Left lung (tissue), 10 donors: ENCODE measurements around the gene MYORG. TPM values are rescaled to one million over a fixed set of nuclear protein-coding genes. Genes with fewer than 3 reads are reported as not detected.

Source experiments
- ATAC-seq: fragments of 200-7000 bp; cut with Tn5 transposase; one replicate; pipeline ENCODE4 v1.9.1; 2020; ENCODE audit warnings: moderate library complexity
- DNase-seq, 4 donors: peaks; one replicate each; pipeline ENCODE4 v3.0.0-alpha.2; 2013 to 2020
- H3K27ac ChIP-seq, 2 donors: fragments of 200-600 bp; sonication (generic) in 1 of 2; one replicate each; pipeline versions ENCODE4 v1.5.0 to v1.8.0; 2020 to 2021
- H3K27me3 ChIP-seq, 2 donors: fragments of 200-600 bp; sonication (generic) in 1 of 2; one replicate each; pipeline versions ENCODE4 v1.5.0 to v1.8.0; 2020 to 2021
- H3K36me3 ChIP-seq, 2 donors: fragments of 200-600 bp; sonication (generic) in 1 of 2; one replicate each; pipeline versions ENCODE4 v1.5.0 to v1.8.0; 2020 to 2021
- H3K4me1 ChIP-seq, 2 donors: fragments of 200-600 bp; one replicate each; pipeline ENCODE4 v1.8.0; 2021
- H3K4me3 ChIP-seq, 2 donors: fragments of 200-600 bp; sonication (generic) in 1 of 2; one replicate each; pipeline versions ENCODE4 v1.5.0 to v1.8.0; 2020 to 2021; ENCODE audit warnings: mild to moderate bottlenecking in 1 of 2
- H3K9me3 ChIP-seq, 2 donors: fragments of 200-600 bp; sonication (generic) in 1 of 2; one replicate each; pipeline versions ENCODE4 v1.5.0 to v1.8.0; 2020 to 2021
- CTCF ChIP-seq, 2 donors: fragments of 200-600 bp; sonication (generic) in 1 of 2; IDR thresholded peaks; one replicate each; pipeline versions ENCODE4 v1.5.0 to v1.8.0; 2021; ENCODE audit warnings: antibody characterized with exemption in 2 of 2
- intact Hi-C, 2 donors: fragments of 100-400 bp; cut with DNase I; formaldehyde crosslinking; loops; one replicate each; pipeline versions ENCODE4 v1.11.2 to v1.14.2; 2022
- polyA plus RNA-seq, 6 donors: library from polyadenylated mRNA; unstranded; fragments of 120-200 nt; gene quantifications; one replicate each; pipeline ENCODE4 v1.2.1, GENCODE V29; 2013; ENCODE audit not compliant: insufficient read length in 6 of 6
- total RNA-seq, 2 donors: library from RNA; stranded (reverse); fragmentation: NEBNext Ultra II Directional; extraction: Animal tissue kit (Norgen Biotek cat#: 25700); gene quantifications; one replicate each; pipeline ENCODE4 v1.2.1, GENCODE V29; 2021
- donor health status: DM: no; HTN: yes; CAD: no.
- donor health status: DM: no; HTN: no; CAD: no.

The MYORG gene
- total and polyA plus RNA-seq, 8 donors = 3.1 to 22.6 (median 4.2) TPM

DNA sequence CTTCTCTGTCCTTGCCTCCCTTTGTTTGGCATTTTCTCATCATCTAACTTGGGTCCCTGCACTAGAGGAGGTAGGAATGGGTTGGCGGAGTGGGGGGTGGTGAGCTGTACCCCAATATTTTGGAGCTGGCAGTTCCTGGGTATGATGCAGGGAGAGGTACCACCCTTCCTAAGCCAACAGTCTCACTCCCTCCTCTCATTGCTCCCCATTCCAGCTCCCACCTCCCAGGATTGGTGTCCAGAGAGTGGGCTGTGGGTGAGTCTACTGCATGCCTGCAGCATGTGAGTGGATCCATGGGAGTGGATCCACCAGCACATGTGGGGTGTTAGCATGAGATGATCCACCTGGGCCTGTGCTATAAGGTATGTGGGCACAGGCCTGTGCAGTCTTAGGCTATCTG lies 22.2 kb upstream of the MYORG start:
- no peaks in the 10 kb centered on the region for H3K9me3 ChIP-seq
- no peaks in the 10 kb centered on the region for H3K27me3 ChIP-seq
- ATAC-seq (no peak), DNase-seq (no peak)
- intact Hi-C loops = no loop called here
- TF ChIP-seq CTCF (IDR thresholded peaks at IDR 0.05) = no peak
- no peak overlapping the region for H3K4me3 ChIP-seq
- H3K4me1 ChIP-seq = no peaks in the 10 kb centered on the region
- peaks cover 0 to 61% of the 10 kb centered on the region in 2 donors for H3K36me3 ChIP-seq
- H3K27ac ChIP-seq = no peak overlapping the region

DNA sequence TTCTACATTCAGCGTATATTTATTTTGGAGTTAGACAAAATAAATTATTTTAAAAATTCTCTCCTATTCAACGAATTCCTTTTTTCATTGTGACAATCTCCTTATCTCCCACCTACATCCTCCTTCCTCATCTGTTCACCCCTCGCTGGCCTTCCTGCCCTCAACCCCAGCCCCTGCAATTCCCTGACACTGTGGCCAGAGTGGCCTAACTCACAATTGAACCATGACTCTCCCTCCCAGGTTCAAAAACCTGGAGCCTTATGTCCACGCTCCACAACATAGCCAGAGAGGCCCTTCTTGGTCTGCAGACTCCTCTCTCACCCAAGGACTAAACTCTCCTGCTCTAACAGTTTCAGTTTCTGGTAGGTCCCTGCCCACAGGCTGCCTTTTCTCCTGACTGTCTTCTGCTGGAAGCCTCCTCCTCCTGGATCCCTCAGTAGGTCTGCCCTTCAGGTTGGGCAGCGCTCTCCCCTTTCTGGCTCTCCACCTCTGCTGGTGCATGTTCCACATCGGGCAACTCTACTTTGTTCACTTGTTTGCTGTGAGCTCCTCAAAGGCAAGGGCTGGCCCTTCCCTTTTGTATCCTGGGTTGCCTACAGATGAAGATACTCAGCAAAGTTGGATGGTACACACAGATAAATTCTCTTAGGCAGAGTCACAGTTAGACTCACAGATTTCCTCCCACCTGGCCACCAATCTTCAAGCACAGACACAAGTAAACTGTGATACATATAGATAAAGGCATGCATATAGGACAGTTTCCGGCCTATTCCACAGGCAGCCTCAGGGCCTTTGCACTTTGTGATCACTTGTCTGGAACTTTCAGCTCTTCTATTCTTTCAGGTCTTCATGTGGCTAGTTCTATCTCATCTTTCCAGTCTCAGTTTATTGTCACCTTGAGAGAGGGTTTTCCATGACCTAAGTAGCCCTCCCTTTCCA lies 19.8 kb upstream of the MYORG start:
- ATAC-seq = no peak

DNA sequence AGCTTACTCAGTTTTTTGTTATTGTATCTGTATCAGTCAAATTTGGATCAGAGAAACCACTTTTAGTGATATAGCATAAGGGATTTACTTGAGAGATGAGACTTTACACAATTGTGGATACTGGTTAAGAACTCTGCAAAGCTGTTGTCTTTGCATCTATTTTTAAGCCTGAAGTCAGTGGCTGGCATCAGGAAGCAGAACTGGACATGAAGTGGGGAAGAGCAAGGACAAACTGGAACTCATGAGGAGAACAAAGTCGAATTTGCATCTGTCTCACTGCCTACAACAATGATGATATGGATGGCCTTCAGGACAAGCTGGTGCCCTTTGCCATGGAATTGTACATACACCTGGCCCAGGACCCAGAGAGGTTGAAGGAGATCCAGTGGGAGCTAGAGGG lies 15.8 kb upstream of the MYORG start:
- H3K27ac ChIP-seq = no peak overlapping the region
- intact Hi-C loops = no loop called here
- no peak for DNase-seq

More for the DNA sequence above, 19.8 kb upstream of the MYORG start:
- no peak for TF ChIP-seq CTCF (IDR thresholded peaks at IDR 0.05)
- intact Hi-C loops = no loop called here
- H3K9me3 ChIP-seq = no peaks in the 10 kb centered on the region
- DNase-seq = no peak
- H3K36me3 ChIP-seq = peaks cover 0 to 40% of the 10 kb centered on the region in 2 donors
- no peak overlapping the region for H3K27ac ChIP-seq
- H3K27me3 ChIP-seq = peaks cover 0 to 7% of the 10 kb centered on the region in 2 donors
- no peak overlapping the region for H3K4me3 ChIP-seq
- H3K4me1 ChIP-seq = no peaks in the 10 kb centered on the region

GRCh38 chr9:34387239-34387638 lies 10.5 kb upstream of the MYORG start:
- H3K27ac ChIP-seq = no peak overlapping the region
- no peak for TF ChIP-seq CTCF (IDR thresholded peaks at IDR 0.05)
- intact Hi-C loops = no loop called here
- no peak for DNase-seq
- no peaks in the 10 kb centered on the region for H3K36me3 ChIP-seq
- H3K27me3 ChIP-seq = peaks cover 0 to 18% of the 10 kb centered on the region in 2 donors
- no peak for ATAC-seq
- no peak overlapping the region for H3K4me3 ChIP-seq
- H3K4me1 ChIP-seq = no peaks in the 10 kb centered on the region
- H3K9me3 ChIP-seq = no peaks in the 10 kb centered on the region

More for the DNA sequence above, 15.8 kb upstream of the MYORG start:
- Histone ChIP-seq H3K9me3 (no peaks in the 10 kb centered on the region), H3K27me3 (peaks cover 7 to 18% of the 10 kb centered on the region in 2 donors), H3K4me1 (no peaks in the 10 kb centered on the region), H3K4me3 (no peak overlapping the region), H3K36me3 (peaks cover 0 to under 1% of the 10 kb centered on the region in 2 donors)
- TF ChIP-seq CTCF (IDR thresholded peaks at IDR 0.05) = no peak
- no peak for ATAC-seq

DNA sequence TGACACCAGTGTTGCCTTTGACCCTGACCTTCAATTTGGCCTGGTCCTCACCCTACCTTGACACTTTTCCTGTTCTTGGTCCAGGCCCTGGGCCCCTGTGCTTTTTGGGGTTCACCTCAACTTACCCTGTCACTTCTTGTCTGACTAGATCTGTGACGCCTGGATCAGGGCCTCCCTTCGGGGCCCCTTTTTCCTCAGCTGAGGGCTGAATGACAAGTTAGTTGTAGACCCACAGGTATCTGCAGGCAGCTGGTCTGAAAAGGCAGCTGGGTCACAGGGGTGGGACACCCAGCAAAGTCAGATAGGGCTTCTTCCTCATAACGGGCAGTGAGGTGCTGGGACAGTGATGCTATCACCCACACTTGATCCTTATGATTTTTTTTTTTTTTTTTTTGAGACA lies 10.0 kb upstream of the MYORG start:
- ATAC-seq (no peak), DNase-seq (no peak)
- no peaks in the 10 kb centered on the region for H3K9me3 ChIP-seq
- no peaks in the 10 kb centered on the region for H3K4me1 ChIP-seq
- no peak overlapping the region for H3K27ac ChIP-seq
- peaks cover 0 to 23% of the 10 kb centered on the region in 2 donors for H3K27me3 ChIP-seq
- H3K4me3 ChIP-seq = no peak overlapping the region
- intact Hi-C loops = no loop called here
- TF ChIP-seq CTCF (IDR thresholded peaks at IDR 0.05) = no peak
- no peaks in the 10 kb centered on the region for H3K36me3 ChIP-seq
